ENCODE results near the gene CDK14. TPM values are rescaled to one million over a fixed set of nuclear protein-coding genes. Genes with fewer than 3 reads are reported as not detected.

CDK14 gene
- total RNA-seq, 1 donor, result 39.1 TPM

GRCh38 chr7:90642978-90643377 lies 46.9 kb downstream of the CDK14 start:
- Histone ChIP-seq H3K79me2 (ENCODE audit: insufficient read depth, low read length) (peaks cover 55% of the 10 kb centered on the region), H4K20me1 (ENCODE audit: insufficient read depth, low read length) (peaks cover 6% of the 10 kb centered on the region), H3K27me3 (ENCODE audit: insufficient read depth, low read length) (no peaks in the 10 kb centered on the region), H3K36me3 (ENCODE audit: insufficient read depth, low read length) (no peaks in the 10 kb centered on the region), H3K4me1 (ENCODE audit: insufficient read depth, low read length) (no peaks in the 10 kb centered on the region), H3K4me3 (ENCODE audit: insufficient read depth, low read length) (no peak overlapping the region), H3K27ac (ENCODE audit: low read depth, low read length) (no peak overlapping the region), H3K4me2 (ENCODE audit: insufficient read depth, low read length) (no peak overlapping the region), H2AFZ (ENCODE audit: low read length) (no peak overlapping the region), H3K9me3 (ENCODE audit: low read depth, low read length) (no peaks in the 10 kb centered on the region)
- DNase-seq (ENCODE audit: insufficient read length, low spot score, missing footprints), result no peak
- TF ChIP-seq, protein P1, sequence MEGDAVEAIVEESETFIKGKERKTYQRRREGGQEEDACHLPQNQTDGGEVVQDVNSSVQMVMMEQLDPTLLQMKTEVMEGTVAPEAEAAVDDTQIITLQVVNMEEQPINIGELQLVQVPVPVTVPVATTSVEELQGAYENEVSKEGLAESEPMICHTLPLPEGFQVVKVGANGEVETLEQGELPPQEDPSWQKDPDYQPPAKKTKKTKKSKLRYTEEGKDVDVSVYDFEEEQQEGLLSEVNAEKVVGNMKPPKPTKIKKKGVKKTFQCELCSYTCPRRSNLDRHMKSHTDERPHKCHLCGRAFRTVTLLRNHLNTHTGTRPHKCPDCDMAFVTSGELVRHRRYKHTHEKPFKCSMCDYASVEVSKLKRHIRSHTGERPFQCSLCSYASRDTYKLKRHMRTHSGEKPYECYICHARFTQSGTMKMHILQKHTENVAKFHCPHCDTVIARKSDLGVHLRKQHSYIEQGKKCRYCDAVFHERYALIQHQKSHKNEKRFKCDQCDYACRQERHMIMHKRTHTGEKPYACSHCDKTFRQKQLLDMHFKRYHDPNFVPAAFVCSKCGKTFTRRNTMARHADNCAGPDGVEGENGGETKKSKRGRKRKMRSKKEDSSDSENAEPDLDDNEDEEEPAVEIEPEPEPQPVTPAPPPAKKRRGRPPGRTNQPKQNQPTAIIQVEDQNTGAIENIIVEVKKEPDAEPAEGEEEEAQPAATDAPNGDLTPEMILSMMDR (IDR thresholded peaks at IDR 0.05; ENCODE audit: extremely low read depth, low read depth, low read length), result no peak

- no peak overlapping the region for H3K27ac ChIP-seq (ENCODE audit: low read depth, low read length)
- H3K36me3 ChIP-seq (ENCODE audit: insufficient read depth, low read length), result no peaks in the 10 kb centered on the region
- H3K79me2 ChIP-seq (ENCODE audit: insufficient read depth, low read length), result peaks cover 65% of the 10 kb centered on the region
- no peak overlapping the region for H3K4me2 ChIP-seq (ENCODE audit: insufficient read depth, low read length)
- H3K4me1 ChIP-seq (ENCODE audit: insufficient read depth, low read length), result no peaks in the 10 kb centered on the region
- no peak overlapping the region for H2AFZ ChIP-seq (ENCODE audit: low read length)
- H3K9me3 ChIP-seq (ENCODE audit: low read depth, low read length), result no peaks in the 10 kb centered on the region
- peaks cover 10% of the 10 kb centered on the region for H4K20me1 ChIP-seq (ENCODE audit: insufficient read depth, low read length)
- H3K4me3 ChIP-seq (ENCODE audit: insufficient read depth, low read length), result no peak overlapping the region
- peak; percentile 80 for DNase-seq (ENCODE audit: insufficient read length, low spot score, missing footprints)
- TF ChIP-seq, protein P1 (IDR thresholded peaks at IDR 0.05; ENCODE audit: extremely low read depth, low read depth, low read length), result no peak
- H3K27me3 ChIP-seq (ENCODE audit: insufficient read depth, low read length), result no peaks in the 10 kb centered on the region
Observed at GRCh38 chr7:90645784-90646183, 49.7 kb downstream of the CDK14 start.

- Histone ChIP-seq H3K4me2 (ENCODE audit: insufficient read depth, low read length) (no peak overlapping the region), H3K9me3 (ENCODE audit: low read depth, low read length) (no peaks in the 10 kb centered on the region), H4K20me1 (ENCODE audit: insufficient read depth, low read length) (peaks cover 18% of the 10 kb centered on the region), H3K27me3 (ENCODE audit: insufficient read depth, low read length) (no peaks in the 10 kb centered on the region), H3K4me1 (ENCODE audit: insufficient read depth, low read length) (no peaks in the 10 kb centered on the region), H3K4me3 (ENCODE audit: insufficient read depth, low read length) (no peak overlapping the region), H3K79me2 (ENCODE audit: insufficient read depth, low read length) (peaks cover 68% of the 10 kb centered on the region), H2AFZ (ENCODE audit: low read length) (no peak overlapping the region), H3K36me3 (ENCODE audit: insufficient read depth, low read length) (no peaks in the 10 kb centered on the region), H3K27ac (ENCODE audit: low read depth, low read length) (no peak overlapping the region)
- TF ChIP-seq, protein P1 (IDR thresholded peaks at IDR 0.05; ENCODE audit: extremely low read depth, low read depth, low read length), result no peak
- no peak for DNase-seq (ENCODE audit: insufficient read length, low spot score, missing footprints)
Observed at GRCh38 chr7:90648107-90648506, 52.0 kb downstream of the CDK14 start.

DNA sequence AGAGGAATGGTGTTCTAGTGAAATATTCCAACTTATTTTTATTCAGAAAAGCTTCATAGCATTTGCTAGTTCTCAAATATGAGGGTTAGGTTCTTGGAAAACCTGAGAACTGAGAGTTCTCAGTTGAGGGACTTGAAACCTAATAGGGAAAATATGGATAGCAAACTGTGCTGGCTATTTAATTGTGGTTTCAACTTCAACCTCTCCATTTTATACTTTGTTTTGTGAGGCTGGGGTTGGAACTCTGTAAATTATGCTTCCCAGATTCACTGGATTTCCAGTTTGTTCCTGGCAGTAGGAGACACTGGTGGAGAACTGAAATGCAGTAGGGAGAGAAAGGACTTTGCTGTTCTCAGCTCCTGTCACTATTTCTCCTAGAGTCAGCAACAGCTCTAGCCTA lies 52.7 kb downstream of the CDK14 start:
- Histone ChIP-seq H3K9me3 (ENCODE audit: low read depth, low read length) (no peaks in the 10 kb centered on the region), H3K27ac (ENCODE audit: low read depth, low read length) (no peak overlapping the region), H4K20me1 (ENCODE audit: insufficient read depth, low read length) (peaks cover 18% of the 10 kb centered on the region), H3K4me3 (ENCODE audit: insufficient read depth, low read length) (no peak overlapping the region), H2AFZ (ENCODE audit: low read length) (no peak overlapping the region), H3K4me1 (ENCODE audit: insufficient read depth, low read length) (no peaks in the 10 kb centered on the region), H3K79me2 (ENCODE audit: insufficient read depth, low read length) (peaks cover 69% of the 10 kb centered on the region), H3K4me2 (ENCODE audit: insufficient read depth, low read length) (no peak overlapping the region), H3K27me3 (ENCODE audit: insufficient read depth, low read length) (no peaks in the 10 kb centered on the region), H3K36me3 (ENCODE audit: insufficient read depth, low read length) (no peaks in the 10 kb centered on the region)
- DNase-seq (ENCODE audit: insufficient read length, low spot score, missing footprints), result peak; percentile 43
- TF ChIP-seq, protein P1 (IDR thresholded peaks at IDR 0.05; ENCODE audit: extremely low read depth, low read depth, low read length), result no peak
